ENCODE results near the gene HHAT. TPM values are rescaled to one million over a fixed set of nuclear protein-coding genes. Genes with fewer than 3 reads are reported as not detected.

The HHAT gene
- total RNA-seq, 2 experiments from 2014 or later = 0.82 to 0.84 TPM

- DNase-seq (no peak), ATAC-seq (no peak)
- H3K9me3 Mint-ChIP-seq (ENCODE audit: low read depth) = no peaks in the 10 kb centered on the region
- ChIA-PET POLR2A (no interaction called here), CTCF (interaction anchor here (1.0 kb wide), 1 partner anchor 98 kb away, joined by 3 read pairs; no protein-coding TSS in a partner anchor)
- H3K36me3 Mint-ChIP-seq (ENCODE audit: low read depth) = no peaks in the 10 kb centered on the region
- H3K4me1 Mint-ChIP-seq = no peaks in the 10 kb centered on the region
- H3K27me3 Mint-ChIP-seq = no peaks in the 10 kb centered on the region
- intact Hi-C loops (cut with DNase I, micrococcal nuclease) = no loop called here
- no peak overlapping the region for H3K27ac Mint-ChIP-seq
- no peak overlapping the region for H3K4me3 Mint-ChIP-seq
These were observed 349.6 kb downstream of the HHAT start for GRCh38 chr1:210678306-210678705.

DNA sequence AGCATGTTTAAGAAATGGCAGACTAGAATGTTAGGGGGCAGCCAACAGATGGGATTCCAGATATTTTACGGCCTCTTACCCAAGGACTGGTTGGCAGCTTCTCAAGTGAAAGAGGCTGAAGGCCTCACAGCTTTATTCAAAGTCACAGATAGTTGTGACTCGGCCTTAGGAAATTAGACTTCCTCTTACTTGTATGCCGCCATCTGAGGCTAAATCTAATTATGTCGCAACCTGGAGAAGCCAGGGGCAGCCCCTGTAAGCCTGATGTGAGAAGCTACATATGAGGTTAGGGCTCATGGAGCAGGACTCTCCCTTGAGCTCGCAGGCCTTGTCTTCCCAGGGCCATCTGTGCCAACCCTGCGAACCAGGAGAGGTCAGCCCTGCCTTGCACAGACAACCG, 352.5 kb downstream of the HHAT start:
- ATAC-seq (no peak), DNase-seq (no peak)
- intact Hi-C loops (cut with DNase I, micrococcal nuclease) = no loop called here
- Mint-ChIP-seq H3K36me3 (ENCODE audit: low read depth) (no peaks in the 10 kb centered on the region), H3K4me3 (no peak overlapping the region), H3K27ac (no peak overlapping the region), H3K9me3 (ENCODE audit: low read depth) (no peaks in the 10 kb centered on the region), H3K27me3 (no peaks in the 10 kb centered on the region), H3K4me1 (no peaks in the 10 kb centered on the region)
- CTCF ChIA-PET = no interaction called here
- POLR2A ChIA-PET = no interaction called here

DNA sequence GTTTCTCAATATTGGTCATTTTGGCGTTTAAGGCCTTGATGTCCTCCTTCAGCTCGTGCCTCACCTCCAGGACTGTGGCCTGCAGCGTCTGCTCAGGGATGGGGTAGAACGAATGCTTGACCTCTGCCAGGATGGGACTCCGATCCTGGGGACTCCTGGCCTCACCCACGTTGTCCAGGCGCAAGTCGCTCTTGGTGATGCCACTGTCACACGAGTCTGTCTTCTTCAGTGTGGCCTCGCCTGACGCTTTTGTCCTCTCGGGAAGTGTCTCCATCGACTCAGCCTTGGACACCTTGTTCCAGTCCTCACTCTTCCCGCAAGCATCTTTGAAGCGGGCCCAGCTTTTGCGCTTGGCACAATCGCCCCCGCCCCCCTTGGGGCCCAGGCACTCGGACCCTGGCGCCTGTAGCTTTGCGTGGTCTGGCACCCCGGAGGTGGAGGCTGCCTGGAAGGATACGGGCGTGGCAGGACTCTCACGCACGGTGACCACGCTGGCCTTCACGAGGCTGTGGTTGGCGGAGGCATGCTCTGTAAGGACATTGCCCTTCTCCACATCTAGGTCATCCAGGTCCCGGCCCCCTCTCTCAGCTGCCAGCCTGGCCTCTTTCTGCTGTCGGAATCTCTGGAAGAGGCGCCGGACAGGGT, 354.8 kb downstream of the HHAT start:
- intact Hi-C loops (cut with DNase I, micrococcal nuclease) = no loop called here
- H3K4me1 Mint-ChIP-seq = peaks cover 5% of the 10 kb centered on the region
- ChIA-PET POLR2A (no interaction called here), CTCF (interaction anchor here (0.6 kb wide), 1 partner anchor 489 kb away, joined by 3 read pairs; no protein-coding TSS in a partner anchor)
- H3K36me3 Mint-ChIP-seq (ENCODE audit: low read depth) = no peaks in the 10 kb centered on the region
- H3K27me3 Mint-ChIP-seq = no peaks in the 10 kb centered on the region
- DNase-seq (no peak), ATAC-seq (no peak)
- H3K9me3 Mint-ChIP-seq (ENCODE audit: low read depth) = no peaks in the 10 kb centered on the region
- no peak overlapping the region for H3K4me3 Mint-ChIP-seq
- H3K27ac Mint-ChIP-seq = no peak overlapping the region

DNA sequence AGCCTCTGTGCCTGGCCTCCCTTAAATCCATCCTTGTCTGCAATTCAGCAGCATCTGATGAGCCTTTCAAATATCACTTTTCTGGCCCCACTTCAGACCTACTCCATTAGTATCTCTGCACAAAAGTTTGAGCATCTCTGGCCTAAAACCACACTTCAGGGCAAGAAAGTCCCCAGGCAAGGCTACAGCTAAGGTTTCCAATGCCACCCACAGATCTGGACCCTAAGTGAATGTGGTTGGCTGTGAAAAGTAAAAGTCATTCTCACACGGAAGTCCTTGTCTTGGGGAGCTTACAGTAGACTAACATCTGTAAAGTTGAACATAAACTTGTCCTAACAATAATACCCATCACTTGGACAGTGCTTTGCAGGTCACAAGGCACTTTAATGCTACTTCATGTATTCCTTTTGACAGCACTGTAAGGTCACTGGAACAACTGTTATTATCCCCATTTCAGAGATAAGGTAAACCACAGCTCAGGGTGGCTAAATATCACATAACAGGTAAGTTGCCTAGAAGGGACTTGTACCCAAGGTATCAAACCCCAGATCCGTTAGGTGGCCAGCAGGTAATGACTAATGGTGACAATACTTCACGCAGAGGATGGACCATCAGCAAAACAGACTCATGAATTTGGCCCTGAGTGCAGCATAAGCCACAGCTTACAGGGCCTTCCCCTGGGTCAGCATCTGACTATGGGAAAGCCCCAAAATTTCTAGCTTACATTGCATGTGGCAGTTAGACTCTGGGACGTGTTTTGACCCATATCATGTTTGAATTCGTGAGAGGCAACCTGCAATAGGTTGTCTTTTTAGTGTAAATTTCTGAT, 356.0 kb downstream of the HHAT start:
- Mint-ChIP-seq H3K36me3 (ENCODE audit: low read depth) (no peaks in the 10 kb centered on the region), H3K4me3 (no peak overlapping the region), H3K9me3 (ENCODE audit: low read depth) (no peaks in the 10 kb centered on the region), H3K27me3 (no peaks in the 10 kb centered on the region), H3K27ac (no peak overlapping the region), H3K4me1 (peaks cover 6% of the 10 kb centered on the region)
- intact Hi-C loops (cut with DNase I, micrococcal nuclease) = no loop called here
- ChIA-PET CTCF (no interaction called here), POLR2A (no interaction called here)
- peak; percentile 61 for ATAC-seq
- DNase-seq = peak; percentile 17

DNA sequence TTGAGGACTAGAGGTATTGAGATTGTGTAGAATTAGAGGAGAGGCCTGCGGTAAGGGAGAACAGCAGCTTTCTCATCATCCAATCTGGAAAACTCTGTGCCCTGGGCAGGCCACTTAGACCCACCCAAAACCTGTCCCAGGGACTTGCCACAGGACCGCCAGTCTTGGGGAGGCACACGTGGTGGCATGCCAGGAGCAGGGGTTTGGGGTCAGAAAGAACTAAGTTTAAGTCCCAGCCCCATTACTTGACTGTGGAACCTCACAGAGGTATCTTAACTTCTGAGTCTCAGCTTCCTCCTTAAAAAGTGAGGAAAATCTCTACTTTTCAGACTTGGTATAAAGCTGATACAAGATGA, 356.6 kb downstream of the HHAT start:
- Mint-ChIP-seq H3K36me3 (ENCODE audit: low read depth) (no peaks in the 10 kb centered on the region), H3K27ac (no peak overlapping the region), H3K4me3 (no peak overlapping the region), H3K4me1 (peaks cover 6% of the 10 kb centered on the region), H3K27me3 (no peaks in the 10 kb centered on the region), H3K9me3 (ENCODE audit: low read depth) (no peaks in the 10 kb centered on the region)
- ATAC-seq = no peak
- POLR2A ChIA-PET = no interaction called here
- CTCF ChIA-PET = interaction anchor here (0.6 kb wide), 1 partner anchor 463 kb away, joined by 3 read pairs; no protein-coding TSS in a partner anchor
- intact Hi-C loops (cut with DNase I, micrococcal nuclease) = no loop called here
- DNase-seq = no peak

GRCh38 chr1:210686841-210687240, 358.1 kb downstream of the HHAT start:
- intact Hi-C loops (cut with DNase I, micrococcal nuclease) = no loop called here
- CTCF ChIA-PET = no interaction called here
- H3K9me3 Mint-ChIP-seq (ENCODE audit: low read depth) = no peaks in the 10 kb centered on the region
- H3K4me1 Mint-ChIP-seq = peaks cover 6% of the 10 kb centered on the region
- H3K36me3 Mint-ChIP-seq (ENCODE audit: low read depth) = no peaks in the 10 kb centered on the region
- H3K27ac Mint-ChIP-seq = no peak overlapping the region
- H3K27me3 Mint-ChIP-seq = no peaks in the 10 kb centered on the region
- DNase-seq (no peak), ATAC-seq (no peak)
- POLR2A ChIA-PET = no interaction called here
- no peak overlapping the region for H3K4me3 Mint-ChIP-seq

DNA sequence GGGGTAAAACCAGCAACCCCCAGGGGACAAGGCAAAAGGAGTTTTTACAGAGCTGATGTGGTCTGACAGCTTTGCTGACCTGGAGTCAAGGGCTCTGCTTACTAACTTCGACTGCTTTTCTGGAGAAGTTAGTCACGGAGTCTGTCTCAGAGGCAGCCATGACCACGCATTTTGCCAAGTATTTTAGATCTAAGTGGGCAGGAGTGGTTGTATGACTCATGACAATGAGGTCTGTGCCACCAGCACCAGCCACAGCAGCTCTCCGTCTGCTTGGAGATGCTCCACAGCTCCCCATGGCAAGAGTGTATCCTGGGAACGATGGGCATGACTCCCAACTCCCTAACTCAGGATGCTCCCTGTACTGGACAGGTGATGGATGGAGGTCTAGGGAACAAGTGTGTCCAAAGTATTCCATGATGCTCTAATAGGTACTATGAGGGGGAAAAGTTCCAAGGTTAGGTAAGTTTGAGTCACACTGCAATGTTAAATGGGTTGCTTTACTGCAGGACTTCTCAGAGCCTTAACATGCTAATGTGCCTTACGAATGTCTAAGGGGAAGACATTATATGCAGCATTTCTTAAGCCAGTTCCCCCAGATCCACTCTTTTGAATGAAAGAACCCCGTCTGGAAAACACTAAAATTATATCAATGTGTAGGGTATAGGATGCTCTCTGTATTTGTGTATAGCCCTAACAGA, 359.0 kb downstream of the HHAT start:
- no peak overlapping the region for H3K27ac Mint-ChIP-seq
- ATAC-seq = peak; percentile 50
- ChIA-PET CTCF (no interaction called here), POLR2A (no interaction called here)
- no peaks in the 10 kb centered on the region for H3K9me3 Mint-ChIP-seq (ENCODE audit: low read depth)
- no peak overlapping the region for H3K4me3 Mint-ChIP-seq
- peaks cover 11% of the 10 kb centered on the region for H3K4me1 Mint-ChIP-seq
- peak; percentile 12 for DNase-seq
- H3K36me3 Mint-ChIP-seq (ENCODE audit: low read depth) = no peaks in the 10 kb centered on the region
- H3K27me3 Mint-ChIP-seq = no peaks in the 10 kb centered on the region
- intact Hi-C loops (cut with DNase I, micrococcal nuclease) = no loop called here

GRCh38 chr1:210688512-210689234, 360.0 kb downstream of the HHAT start:
- ChIA-PET POLR2A (no interaction called here), CTCF (no interaction called here)
- DNase-seq (no peak), ATAC-seq (peak; percentile 47)
- no peak overlapping the region for H3K4me3 Mint-ChIP-seq
- H3K4me1 Mint-ChIP-seq = peaks cover 18% of the 10 kb centered on the region
- no peaks in the 10 kb centered on the region for H3K36me3 Mint-ChIP-seq (ENCODE audit: low read depth)
- H3K27ac Mint-ChIP-seq = no peak overlapping the region
- H3K9me3 Mint-ChIP-seq (ENCODE audit: low read depth) = no peaks in the 10 kb centered on the region
- intact Hi-C loops (cut with DNase I, micrococcal nuclease) = no loop called here
- no peaks in the 10 kb centered on the region for H3K27me3 Mint-ChIP-seq

- DNase-seq (no peak), ATAC-seq (no peak)
- H3K4me1 Mint-ChIP-seq = peaks cover 18% of the 10 kb centered on the region
- H3K27me3 Mint-ChIP-seq = no peaks in the 10 kb centered on the region
- H3K4me3 Mint-ChIP-seq = no peak overlapping the region
- H3K9me3 Mint-ChIP-seq (ENCODE audit: low read depth) = no peaks in the 10 kb centered on the region
- intact Hi-C loops (cut with DNase I, micrococcal nuclease) = no loop called here
- CTCF ChIA-PET = interaction anchor here (0.6 kb wide), 1 partner anchor 26 kb away, joined by 3 read pairs; no protein-coding TSS in a partner anchor
- POLR2A ChIA-PET = interaction anchor here (0.5 kb wide), 1 partner anchor 147 kb away, joined by 8 read pairs; no protein-coding TSS in a partner anchor
- H3K36me3 Mint-ChIP-seq (ENCODE audit: low read depth) = no peaks in the 10 kb centered on the region
- H3K27ac Mint-ChIP-seq = no peak overlapping the region
These were observed 361.1 kb downstream of the HHAT start for GRCh38 chr1:210689826-210690225.

GRCh38 chr1:210690236-210690635, 361.5 kb downstream of the HHAT start:
- no peaks in the 10 kb centered on the region for H3K27me3 Mint-ChIP-seq
- CTCF ChIA-PET = interaction anchor here (0.6 kb wide), 1 partner anchor 25 kb away, joined by 3 read pairs; no protein-coding TSS in a partner anchor
- H3K9me3 Mint-ChIP-seq (ENCODE audit: low read depth) = no peaks in the 10 kb centered on the region
- H3K36me3 Mint-ChIP-seq (ENCODE audit: low read depth) = no peaks in the 10 kb centered on the region
- peaks cover 18% of the 10 kb centered on the region for H3K4me1 Mint-ChIP-seq
- intact Hi-C loops (cut with DNase I, micrococcal nuclease) = no loop called here
- ATAC-seq = no peak
- no peak for DNase-seq
- H3K4me3 Mint-ChIP-seq = no peak overlapping the region
- POLR2A ChIA-PET = interaction anchor here (0.5 kb wide), 1 partner anchor 147 kb away, joined by 8 read pairs; no protein-coding TSS in a partner anchor
- no peak overlapping the region for H3K27ac Mint-ChIP-seq

DNA sequence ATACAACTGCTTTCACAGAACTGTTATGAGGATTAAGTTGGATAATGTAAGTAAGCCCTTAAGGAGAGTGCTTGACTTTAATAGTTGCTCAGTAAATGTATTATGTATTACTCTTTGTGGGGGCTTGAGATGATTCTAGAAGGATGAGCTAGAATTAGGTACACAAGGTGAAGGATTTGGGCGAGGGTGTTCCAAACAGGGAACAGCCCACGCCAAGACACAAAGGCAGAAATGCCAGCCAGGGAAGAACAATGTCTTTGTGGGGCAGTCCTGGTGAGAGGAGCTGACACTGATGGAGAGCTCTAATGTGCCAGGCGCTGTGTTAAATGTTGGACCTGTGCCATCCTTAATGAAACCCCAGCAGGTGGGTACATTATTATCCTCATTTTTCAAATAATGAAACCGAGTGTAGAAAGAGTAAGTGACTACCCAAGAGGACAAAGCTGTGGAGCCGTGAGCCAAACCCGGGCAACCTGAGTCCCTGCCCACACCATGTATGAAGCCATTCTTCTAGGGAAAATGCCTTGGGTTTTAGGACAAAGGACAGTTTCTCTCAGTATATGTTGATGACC, 362.4 kb downstream of the HHAT start:
- intact Hi-C loops (cut with DNase I, micrococcal nuclease) = no loop called here
- no peak for DNase-seq
- ChIA-PET CTCF (no interaction called here), POLR2A (no interaction called here)
- Mint-ChIP-seq H3K36me3 (ENCODE audit: low read depth) (no peaks in the 10 kb centered on the region), H3K27me3 (no peaks in the 10 kb centered on the region), H3K27ac (no peak overlapping the region), H3K9me3 (ENCODE audit: low read depth) (no peaks in the 10 kb centered on the region), H3K4me1 (peaks cover 18% of the 10 kb centered on the region), H3K4me3 (no peak overlapping the region)
- no peak for ATAC-seq

Data from activated CD4-positive, alpha-beta T cell treated with anti-CD3 and anti-CD28 coated beads for 36 hours (primary cell).